HG03039 (cell line): ENCODE results near the gene DHH.
"Not testable (repeated sequence)": the region's sequence is repeated elsewhere in the genome, so short reads cannot be mapped to it uniquely, and the experiment has no call there.

Experiments
- ATAC-seq: cut with Tn5 transposase; IDR thresholded peaks from one replicate; pipeline ENCODE4 v1.9.1; 2021; ENCODE audit warnings: mild to moderate bottlenecking, moderate library complexity; ENCODE audit not compliant: unreplicated experiment

DHH gene

GRCh38 chr12:49079793-49080192, 14.8 kb downstream of the DHH start:
- ATAC-seq = no peak

- ATAC-seq = no peak
Measured at GRCh38 chr12:49070971-49071370, 23.6 kb downstream of the DHH start.

- ATAC-seq = peak; percentile 97
Measured at GRCh38 chr12:49069507-49070346, 24.9 kb downstream of the DHH start, which contains the start of gene RHEBL1. Gene RHEBL1, minus strand, starts transcription at chr12:49069979. Its CDS starts 194 bp downstream, at chr12:49069785.

- no peak for ATAC-seq
Measured at GRCh38 chr12:49068879-49069506, 25.6 kb downstream of the DHH start.

- ATAC-seq = no peak
Measured at GRCh38 chr12:49066120-49066519, 28.5 kb downstream of the DHH start.

- no peak for ATAC-seq
Measured at GRCh38 chr12:49064767-49065152, 29.8 kb downstream of the DHH start.

GRCh38 chr12:49061916-49062315, 32.7 kb downstream of the DHH start:
- ATAC-seq = not testable (repeated sequence)

- no peak for ATAC-seq
Measured at GRCh38 chr12:49061157-49061650, 33.4 kb downstream of the DHH start.

GRCh38 chr12:49060237-49061156, 34.1 kb downstream of the DHH start, which contains the start of gene KMT2D:
Gene KMT2D, minus strand, starts transcription at chr12:49060794. Its CDS starts 5,470 bp downstream, at chr12:49055324.
- no peak for ATAC-seq

GRCh38 chr12:49059299-49060171, 35.1 kb downstream of the DHH start:
- no peak for ATAC-seq

- no peak for ATAC-seq
Measured at GRCh38 chr12:49059045-49059298, 35.6 kb downstream of the DHH start.

- no peak for ATAC-seq
Measured at GRCh38 chr12:49058366-49059044, 36.1 kb downstream of the DHH start.

- ATAC-seq = no peak
Measured at GRCh38 chr12:49057888-49058287, 36.7 kb downstream of the DHH start.

GRCh38 chr12:49055978-49056754, 38.4 kb downstream of the DHH start:
- ATAC-seq = peak; percentile 58

- no peak for ATAC-seq
Measured at GRCh38 chr12:49055092-49055491, 39.5 kb downstream of the DHH start.

GRCh38 chr12:49054524-49054923, 40.1 kb downstream of the DHH start:
- no peak for ATAC-seq

- no peak for ATAC-seq
Measured at GRCh38 chr12:49054096-49054495, 40.5 kb downstream of the DHH start.

- ATAC-seq = no peak
Measured at GRCh38 chr12:49052451-49053208, 42.0 kb downstream of the DHH start.
